Activated T-cell treated with anti-CD3 and anti-CD28 coated beads, Interleukin-2, amount 50 U/mL, for 1 hour (primary cell): ENCODE results near the gene GCLC.
"Not testable (repeated sequence)": the region's sequence is repeated elsewhere in the genome, so short reads cannot be mapped to it uniquely, and the experiment has no call there.

ENCODE experiments used
- DNase-seq: peaks from one replicate; pipeline ENCODE4 v3.0.0-alpha.2; 2020

The GCLC gene

GRCh38 chr6:53487080-53487479 lies 57.8 kb downstream of the GCLC start:
- DNase-seq, result no peak

DNA sequence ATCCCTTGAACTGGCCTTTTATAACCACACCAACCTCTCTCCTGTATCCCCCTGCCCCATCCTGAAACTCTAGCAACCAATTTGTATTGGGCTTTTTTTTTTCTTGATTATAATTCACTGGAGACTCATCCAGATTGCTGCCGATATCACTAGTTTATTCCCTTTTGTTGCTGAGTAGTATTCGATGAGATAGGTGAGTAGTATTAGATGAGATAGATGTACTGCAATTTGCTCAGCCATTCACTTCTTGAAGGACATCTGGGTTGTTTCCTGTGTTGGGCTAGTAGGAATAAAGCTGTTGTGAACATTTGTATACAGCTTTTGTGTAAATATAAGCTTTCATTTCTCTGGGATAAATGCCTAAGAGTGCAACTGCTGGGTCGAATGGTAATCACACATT lies 58.2 kb downstream of the GCLC start:
- no peak for DNase-seq

DNA sequence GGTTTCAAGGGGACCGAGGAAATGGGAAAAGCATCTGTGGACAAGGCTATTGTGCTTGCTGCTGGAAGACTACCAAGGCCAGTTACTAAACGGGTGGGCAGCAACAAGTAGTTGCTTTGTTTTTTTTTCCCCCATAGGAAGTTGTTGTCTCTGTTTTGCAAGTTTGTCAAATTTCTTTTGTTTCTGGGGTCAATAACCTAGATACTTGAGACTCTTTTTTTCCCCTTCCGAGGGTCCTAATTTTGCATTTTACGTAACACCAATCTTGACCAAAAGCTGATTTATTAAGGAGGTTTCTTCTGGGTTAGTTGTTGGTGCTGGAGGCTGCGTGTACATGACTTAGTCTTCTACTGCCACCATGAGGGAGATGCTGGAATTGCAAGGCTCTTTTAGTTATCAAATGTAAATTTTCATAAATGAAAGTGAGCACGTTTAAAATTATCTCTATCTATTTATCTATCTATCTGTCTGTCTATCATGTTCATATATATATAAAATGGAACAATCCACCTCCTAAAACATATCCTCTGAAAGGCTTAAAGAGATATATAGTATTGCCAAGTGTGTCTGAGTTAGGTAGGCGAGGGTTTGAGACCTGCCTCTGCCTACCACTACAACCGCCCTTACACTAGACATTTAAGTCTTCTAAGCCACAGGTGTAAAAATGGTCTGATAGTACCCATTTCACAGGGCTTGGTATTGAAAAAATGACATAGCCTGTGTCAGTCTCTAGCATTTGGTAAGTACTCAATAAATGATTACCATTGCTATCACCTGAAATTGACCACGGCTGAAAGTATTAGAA lies 60.2 kb downstream of the GCLC start:
- no peak for DNase-seq

DNA sequence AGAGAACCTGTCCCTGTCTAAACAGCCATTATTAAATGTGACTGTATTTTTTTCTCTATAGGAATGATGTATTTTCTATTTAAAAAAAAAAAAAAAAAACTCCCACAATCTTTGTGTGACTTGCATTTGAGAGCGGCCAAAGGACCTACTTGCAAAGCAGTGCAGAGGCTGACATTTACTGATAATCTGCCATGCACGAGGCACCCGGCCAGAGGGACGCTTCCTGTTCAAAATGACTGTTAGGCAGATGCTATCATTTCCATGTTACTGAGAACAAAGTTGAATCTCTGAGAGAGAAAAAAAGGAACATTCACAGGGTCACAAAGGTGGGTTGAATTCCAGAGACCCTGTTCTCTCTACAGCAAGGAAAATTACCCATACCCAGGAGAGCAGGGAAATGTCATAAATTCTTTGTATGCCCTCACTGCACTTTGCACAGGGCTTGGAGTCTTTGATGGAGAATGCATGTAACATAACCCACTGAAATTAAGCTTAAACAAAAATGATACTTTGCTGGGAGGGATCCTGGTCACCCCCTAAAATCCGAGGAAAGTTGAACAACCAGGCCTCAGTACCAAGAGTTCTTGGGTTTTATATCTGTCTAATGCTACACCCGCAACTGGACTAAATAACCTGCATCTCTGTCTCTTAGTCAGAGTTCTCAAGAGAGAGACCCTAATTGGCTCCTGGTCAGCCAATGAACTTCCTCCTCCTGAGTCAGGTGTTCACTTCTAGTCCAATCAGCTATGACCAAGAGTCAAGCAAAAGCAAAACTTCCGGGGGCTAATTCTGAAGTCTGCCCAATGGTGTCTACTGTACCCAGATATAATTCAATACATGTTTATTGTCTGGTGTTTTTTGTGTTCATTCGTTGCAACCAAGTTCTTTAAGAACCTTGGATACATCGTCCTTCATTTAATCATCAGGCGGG lies 61.2 kb downstream of the GCLC start:
- no peak for DNase-seq

GRCh38 chr6:53481323-53481722 lies 63.6 kb downstream of the GCLC start:
- no peak for DNase-seq

DNA sequence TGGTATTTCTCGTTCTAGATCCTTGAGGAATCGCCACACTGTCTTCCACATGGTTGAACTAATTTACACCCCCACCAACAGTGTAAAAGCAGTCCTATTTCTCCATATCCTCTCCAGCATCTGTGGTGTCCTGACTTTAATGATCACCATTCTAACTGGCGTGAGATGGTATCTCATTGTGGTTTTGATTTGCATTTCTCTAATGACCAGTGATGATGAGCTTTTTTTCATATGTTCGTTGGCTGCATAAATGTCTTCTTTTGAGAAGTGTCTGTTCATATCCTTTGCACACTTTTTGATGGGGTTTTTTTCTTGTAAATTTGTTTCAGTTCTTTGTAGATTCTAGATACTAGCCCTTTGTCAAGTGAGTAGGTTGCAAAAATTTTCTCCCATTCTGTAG lies 64.1 kb downstream of the GCLC start:
- DNase-seq, result not testable (repeated sequence)

DNA sequence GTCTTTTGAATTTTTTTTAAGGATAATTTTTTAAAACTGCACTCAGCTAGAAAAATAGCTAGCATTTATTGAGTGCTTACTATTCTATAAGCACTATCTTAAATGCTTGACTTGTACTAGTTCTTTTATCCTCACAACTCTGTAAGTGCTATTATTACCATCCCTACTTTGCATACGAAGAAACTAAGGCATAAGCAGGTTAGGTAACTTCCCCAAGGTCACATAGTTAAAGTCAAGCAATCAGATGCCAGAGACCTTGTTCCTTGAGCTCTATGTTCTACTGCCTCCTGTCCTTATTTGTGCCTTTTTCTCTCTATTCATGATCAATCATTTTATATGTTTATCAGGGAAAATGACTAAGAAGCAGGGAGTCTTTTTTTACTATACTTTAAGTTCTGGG lies 65.0 kb downstream of the GCLC start:
- DNase-seq, result no peak

GRCh38 chr6:53476964-53477363 lies 67.9 kb downstream of the GCLC start:
- no peak for DNase-seq

DNA sequence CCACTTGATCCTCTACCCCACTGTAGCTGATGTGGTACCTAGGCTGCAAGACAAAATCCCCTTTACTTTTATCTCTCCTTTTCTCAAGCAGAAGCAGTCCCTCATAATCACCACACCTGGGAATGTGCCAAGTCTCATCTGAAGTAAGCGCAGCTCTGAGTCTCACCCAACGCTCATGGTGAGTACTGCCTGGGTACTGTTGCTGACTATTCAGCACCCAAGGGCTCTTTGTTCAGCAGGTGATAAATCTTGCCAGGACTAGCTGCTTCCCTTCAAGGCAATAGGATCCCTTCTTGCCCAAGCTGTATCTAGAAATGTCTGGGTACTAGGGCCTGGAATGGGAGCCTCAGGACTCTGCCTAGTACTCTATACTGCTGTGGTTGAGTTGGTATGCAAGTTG lies 70.9 kb downstream of the GCLC start:
- no peak for DNase-seq

DNA sequence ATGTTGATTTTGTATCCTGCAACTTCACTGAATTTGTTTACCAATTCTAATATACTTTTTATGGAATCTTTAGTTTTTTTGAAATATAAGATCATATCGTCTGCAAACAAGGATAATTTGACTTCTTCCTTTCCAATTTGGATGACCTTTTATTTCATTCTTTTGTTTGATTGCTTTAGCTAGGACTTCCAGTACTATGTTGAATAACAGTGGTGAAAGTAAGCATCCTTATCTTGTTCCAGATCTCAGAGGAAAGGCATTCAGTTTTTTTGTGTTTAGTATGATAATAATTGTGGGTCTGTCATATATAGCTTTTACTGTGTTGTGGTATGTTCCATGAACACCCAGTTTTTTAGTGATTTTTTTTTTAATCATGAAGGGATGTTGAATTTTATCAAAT lies 75.7 kb downstream of the GCLC start:
- no peak for DNase-seq

DNA sequence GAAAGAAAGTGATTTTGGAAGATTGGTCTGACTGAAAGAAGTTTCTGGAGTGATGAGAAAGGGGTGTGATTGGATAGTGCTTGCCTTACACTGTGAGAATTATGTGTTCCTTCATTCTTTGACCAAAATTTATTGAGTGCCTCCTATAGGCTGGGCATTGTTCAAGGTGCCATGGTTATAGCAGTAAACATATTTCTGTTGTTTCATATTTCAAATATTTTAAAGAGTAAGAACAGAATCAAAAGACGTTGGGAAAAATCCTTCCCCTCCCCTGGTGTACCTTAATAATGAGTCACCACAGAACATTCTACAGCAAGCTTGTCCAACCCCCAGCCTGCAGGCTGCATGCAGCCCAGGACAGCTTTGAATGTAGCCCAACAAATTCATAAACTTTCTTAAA lies 78.6 kb downstream of the GCLC start:
- no peak for DNase-seq

- DNase-seq, result no peak
These were observed 79.2 kb downstream of the GCLC start for GRCh38 chr6:53465732-53466131.

DNA sequence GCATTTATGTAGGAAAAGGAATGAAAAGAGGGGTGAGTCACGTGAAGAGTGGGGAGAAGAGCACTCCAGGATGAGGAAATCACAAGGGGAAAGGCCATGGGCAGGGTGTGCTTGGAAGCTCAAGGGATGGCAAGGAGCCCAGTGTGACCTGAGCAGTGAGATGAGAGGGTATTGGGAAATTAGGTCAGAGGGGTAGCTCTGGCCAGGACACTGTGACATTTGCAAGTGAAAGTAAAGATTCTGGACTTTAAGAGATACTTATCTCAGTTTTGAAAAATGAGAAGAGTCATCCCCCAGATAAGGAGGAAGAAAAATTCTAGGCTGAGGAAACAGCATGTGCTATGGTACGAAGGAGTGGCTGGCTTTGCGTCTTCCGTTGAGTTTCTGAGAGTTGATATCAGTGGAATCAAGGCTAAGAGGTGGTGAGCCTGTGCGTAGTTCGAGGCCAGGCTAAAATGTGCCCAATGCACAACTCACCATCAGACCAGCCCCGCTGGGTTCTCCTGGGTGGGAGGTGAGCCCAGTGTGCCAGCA lies 79.9 kb downstream of the GCLC start:
- no peak for DNase-seq

DNA sequence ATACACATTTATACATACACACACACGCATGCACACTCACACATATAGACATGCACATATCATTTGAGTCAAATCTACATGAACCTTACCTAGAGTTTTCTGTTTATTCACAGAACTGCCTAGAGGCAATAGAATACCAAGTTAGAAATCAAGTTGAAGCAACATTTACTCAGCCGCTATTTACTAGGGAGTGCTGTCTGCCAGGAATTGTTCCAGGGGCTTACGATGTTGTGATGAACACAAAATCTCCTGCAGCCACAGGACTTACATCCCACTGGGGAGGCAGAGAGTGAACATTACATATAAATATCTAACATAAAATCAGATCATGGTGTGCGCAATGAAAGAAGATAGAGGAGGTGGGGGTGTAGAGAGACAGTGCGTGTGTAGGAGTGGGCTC lies 80.4 kb downstream of the GCLC start:
- no peak for DNase-seq

- no peak for DNase-seq
These were observed 83.2 kb downstream of the GCLC start for GRCh38 chr6:53461696-53462095.

DNA sequence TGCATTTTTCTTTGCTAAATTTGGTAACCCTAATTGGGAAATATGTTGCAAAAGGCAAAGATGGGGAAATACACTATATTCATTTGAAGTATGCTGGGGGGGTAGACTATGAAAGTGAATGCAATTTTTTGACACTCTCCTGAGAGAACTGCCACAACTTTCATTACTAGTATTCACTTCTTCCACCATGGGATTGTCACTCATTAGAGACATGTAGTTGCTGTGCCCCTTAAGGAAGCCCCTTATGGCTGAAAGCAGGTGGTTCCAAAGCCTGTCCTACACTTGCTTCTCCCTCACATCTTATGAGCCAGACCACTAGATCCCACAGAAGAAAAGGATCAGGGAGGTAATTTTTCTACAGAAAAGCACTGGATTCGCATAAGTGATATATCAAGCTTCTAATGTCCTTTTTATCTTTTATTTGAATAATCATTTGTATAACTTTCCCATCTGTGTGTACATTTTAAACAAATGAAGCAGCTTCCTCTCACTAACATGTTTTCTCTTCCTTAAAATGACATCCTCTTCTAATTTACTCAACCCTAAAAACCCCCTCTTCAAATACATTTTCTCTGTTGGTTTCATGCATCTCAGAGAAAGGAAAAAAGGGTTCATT lies 83.8 kb downstream of the GCLC start:
- no peak for DNase-seq

GRCh38 chr6:53458105-53458866 lies 86.6 kb downstream of the GCLC start:
- no peak for DNase-seq

DNA sequence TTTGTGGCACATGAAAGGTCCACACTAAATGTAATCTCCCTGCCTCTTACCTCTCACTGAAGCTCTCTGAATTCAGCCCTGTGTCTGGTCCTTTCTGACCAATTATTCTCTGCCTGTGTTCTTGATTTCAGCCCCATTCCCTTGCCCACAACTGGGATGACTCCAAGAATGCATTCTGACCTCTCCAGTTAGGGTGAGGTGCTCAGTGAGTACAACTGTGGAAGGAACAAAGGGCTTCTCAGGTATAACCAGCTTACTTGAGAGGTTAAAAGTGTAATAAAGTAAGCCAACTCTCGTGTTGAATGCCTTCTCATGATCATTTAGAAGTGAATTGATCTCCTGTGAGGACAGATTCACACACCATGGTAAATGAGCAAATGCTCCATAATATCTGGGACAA lies 88.1 kb downstream of the GCLC start:
- no peak for DNase-seq

DNA sequence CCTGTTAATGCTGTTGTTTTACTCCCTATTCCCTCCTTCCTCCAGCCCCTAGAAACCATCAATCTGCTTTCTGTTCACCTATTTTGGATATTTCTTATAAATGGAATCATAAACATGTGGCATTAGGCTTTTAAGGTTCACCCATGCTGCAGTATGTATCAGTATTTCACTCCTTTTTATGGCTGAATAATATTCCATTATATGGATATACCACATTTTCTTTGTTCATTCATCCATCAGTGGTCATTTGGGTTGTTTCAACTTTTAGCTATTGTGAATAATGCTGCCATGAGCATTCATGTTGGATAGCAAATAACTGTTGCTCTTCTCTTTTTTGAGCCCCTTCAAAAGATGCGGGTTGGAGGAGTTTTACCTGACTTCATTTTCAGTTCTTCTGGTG lies 89.2 kb downstream of the GCLC start:
- DNase-seq, result no peak

GRCh38 chr6:53451165-53451564 lies 93.7 kb downstream of the GCLC start:
- DNase-seq, result no peak

- no peak for DNase-seq
These were observed 97.0 kb downstream of the GCLC start for GRCh38 chr6:53447865-53448264.
